Measurements from ENCODE around the gene ACSF3.
"Not testable (repeated sequence)": the region's sequence is repeated elsewhere in the genome, so short reads cannot be mapped to it uniquely, and the experiment has no call there.

ACSF3 gene

GRCh38 chr16:89067677-89068443 lies 25.8 kb upstream of the ACSF3 start:
- Histone ChIP-seq H3K9ac (ENCODE audit: insufficient read length) (no peak overlapping the region), H3K4me3 (no peak overlapping the region), H3K27ac (no peak overlapping the region), H3K9me3 (ENCODE audit: low read depth, low read length) (no peaks in the 10 kb centered on the region), H3K36me3 (ENCODE audit: insufficient read depth, low read length) (no peaks in the 10 kb centered on the region)
- no peak for DNase-seq (ENCODE audit: low read depth, low spot score)
- TF ChIP-seq POLR2AphosphoS5 (IDR thresholded peaks at IDR 0.05; ENCODE audit: borderline replicate concordance, low read depth, low read length) (no peak), EZH2 (IDR thresholded peaks at IDR 0.05) (no peak), FOXP2 (optimal IDR thresholded peaks at IDR 0.05; ENCODE audit: control extremely low read depth, extremely low read length, insufficient read depth) (no peak)

DNA sequence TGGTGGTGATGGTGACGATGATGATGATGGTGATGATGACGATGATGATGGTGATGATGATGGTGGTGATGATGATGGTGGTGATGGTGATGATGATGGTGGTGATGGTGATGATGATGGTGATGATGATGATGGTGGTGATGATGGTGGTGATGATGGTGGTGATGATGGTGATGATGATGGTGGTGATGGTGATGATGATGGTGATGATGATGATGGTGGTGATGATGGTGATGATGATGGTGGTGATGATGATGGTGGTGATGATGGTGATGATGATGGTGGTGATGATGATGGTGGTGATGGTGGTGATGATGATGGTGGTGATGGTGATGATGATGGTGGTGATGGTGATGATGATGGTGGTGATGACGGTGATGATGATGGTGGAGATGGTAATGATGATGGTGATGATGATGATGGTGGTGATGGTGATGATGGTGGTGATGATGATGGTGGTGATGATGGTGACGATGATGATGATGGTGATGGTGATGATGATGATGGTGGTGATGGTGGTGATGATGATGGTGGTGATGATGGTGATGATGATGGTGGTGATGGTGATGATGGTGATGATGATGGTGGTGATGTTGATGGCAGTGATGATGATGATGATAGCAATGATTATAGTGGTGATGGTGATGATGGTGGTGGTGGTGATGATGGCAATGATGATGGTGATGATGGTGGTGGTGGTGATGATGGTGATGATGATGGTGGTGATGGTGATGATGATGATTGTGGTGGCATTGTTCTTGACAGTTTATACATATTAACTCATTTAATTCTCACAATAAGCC lies 24.6 kb upstream of the ACSF3 start:
- not testable (repeated sequence) for H3K9me3 ChIP-seq (ENCODE audit: low read depth, low read length); H3K4me3 ChIP-seq; H3K27ac ChIP-seq; H3K9ac ChIP-seq (ENCODE audit: insufficient read length); DNase-seq (ENCODE audit: low read depth, low spot score); H3K36me3 ChIP-seq (ENCODE audit: insufficient read depth, low read length)

DNA sequence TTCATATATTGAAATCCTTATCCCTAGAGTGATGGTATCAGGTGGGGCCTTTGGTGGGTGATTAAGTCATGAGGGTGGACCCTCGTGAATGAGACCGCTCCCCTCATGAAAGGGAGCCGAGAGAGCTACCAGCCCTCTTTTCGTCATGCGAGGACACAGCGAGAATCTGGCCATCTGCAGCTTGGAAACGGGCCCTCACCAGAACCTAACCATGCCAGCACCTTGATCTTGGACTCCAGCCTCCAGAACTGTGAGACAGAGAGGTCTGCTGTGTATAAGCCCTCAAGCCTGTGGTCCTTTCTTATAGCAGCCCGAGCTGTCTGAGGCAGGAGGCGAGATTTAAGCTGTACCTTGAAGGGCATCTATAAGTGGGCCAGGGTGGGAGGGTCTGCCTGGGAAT lies 23.7 kb upstream of the ACSF3 start:
- TF ChIP-seq POLR2AphosphoS5 (IDR thresholded peaks at IDR 0.05; ENCODE audit: borderline replicate concordance, low read depth, low read length) (no peak), EZH2 (IDR thresholded peaks at IDR 0.05) (no peak), FOXP2 (optimal IDR thresholded peaks at IDR 0.05; ENCODE audit: control extremely low read depth, extremely low read length, insufficient read depth) (no peak)

DNA sequence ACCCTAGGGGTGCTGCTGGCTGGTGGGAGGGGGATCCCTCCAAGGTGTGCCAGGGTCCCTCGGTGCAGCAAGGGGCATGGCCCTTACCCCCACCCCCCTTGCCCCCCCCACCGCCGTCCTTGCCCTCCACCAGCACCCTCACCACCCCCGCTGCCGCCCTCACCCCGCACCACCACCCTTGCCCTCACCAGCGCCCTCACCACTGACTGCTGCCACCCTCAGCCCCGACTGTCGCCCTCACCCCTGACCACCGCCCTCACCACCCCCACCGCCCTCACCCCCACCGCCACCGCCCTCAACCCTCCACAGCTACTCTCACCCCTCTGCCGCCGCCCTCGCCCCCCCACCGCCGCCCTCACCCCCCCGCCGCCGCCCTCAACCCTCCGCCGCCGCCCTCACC lies 23.1 kb upstream of the ACSF3 start:
- no peak overlapping the region for H3K9ac ChIP-seq (ENCODE audit: insufficient read length)
- H3K9me3 ChIP-seq (ENCODE audit: low read depth, low read length) = no peaks in the 10 kb centered on the region
- TF ChIP-seq FOXP2 (optimal IDR thresholded peaks at IDR 0.05; ENCODE audit: control extremely low read depth, extremely low read length, insufficient read depth) (no peak), POLR2AphosphoS5 (IDR thresholded peaks at IDR 0.05; ENCODE audit: borderline replicate concordance, low read depth, low read length) (no peak), EZH2 (IDR thresholded peaks at IDR 0.05) (no peak)
- H3K27ac ChIP-seq = no peak overlapping the region
- no peak for DNase-seq (ENCODE audit: low read depth, low spot score)
- no peaks in the 10 kb centered on the region for H3K36me3 ChIP-seq (ENCODE audit: insufficient read depth, low read length)
- H3K4me3 ChIP-seq = no peak overlapping the region

More for the DNA sequence above, 23.7 kb upstream of the ACSF3 start:
- Histone ChIP-seq H3K9me3 (ENCODE audit: low read depth, low read length) (no peaks in the 10 kb centered on the region), H3K9ac (ENCODE audit: insufficient read length) (no peak overlapping the region), H3K4me3 (no peak overlapping the region), H3K36me3 (ENCODE audit: insufficient read depth, low read length) (no peaks in the 10 kb centered on the region), H3K27ac (no peak overlapping the region)
- DNase-seq (ENCODE audit: low read depth, low spot score) = no peak

DNA sequence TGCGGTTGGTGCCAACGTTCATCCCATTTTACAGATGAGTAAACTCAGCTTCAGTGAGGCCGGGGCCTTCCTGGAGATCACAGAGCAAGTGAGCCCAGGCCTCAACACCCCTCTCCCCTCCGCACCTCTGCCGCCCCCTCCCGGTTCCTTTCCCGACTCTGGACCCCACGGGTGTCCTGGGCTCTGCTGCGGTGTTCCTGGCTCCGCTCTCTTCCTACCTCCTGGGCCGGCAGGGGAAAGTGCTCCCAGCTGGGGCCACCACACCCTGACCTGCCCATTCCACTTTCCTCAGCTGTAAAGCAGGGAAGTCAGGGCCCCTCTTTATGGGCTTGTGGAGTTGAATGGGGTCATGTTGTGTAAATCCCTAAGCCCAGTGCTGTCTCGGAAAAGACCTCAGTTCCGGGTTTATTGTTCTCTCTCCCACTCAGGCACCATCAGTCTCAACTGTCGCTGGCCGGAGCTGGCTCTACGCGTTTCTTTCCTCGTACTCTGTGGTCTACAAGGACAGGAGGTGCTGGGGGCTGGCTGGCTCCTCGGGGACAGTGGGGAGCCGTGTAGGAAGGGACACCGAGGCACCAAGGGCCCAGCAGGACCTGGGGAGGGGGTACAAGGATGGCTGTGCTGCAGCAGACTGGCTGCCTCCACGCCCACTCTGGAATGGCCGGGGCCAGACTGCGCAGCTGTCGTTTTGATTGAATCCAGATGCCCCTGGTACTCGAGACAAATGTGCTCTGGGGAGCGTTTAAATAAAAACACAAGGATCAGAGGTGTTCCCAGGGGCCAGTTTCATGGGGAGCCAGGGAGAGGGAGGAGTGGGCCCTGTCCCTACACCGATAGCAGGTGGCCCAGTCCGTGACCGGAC lies 21.7 kb upstream of the ACSF3 start:
- TF ChIP-seq FOXP2 (optimal IDR thresholded peaks at IDR 0.05; ENCODE audit: control extremely low read depth, extremely low read length, insufficient read depth) (no peak), POLR2AphosphoS5 (IDR thresholded peaks at IDR 0.05; ENCODE audit: borderline replicate concordance, low read depth, low read length) (no peak), EZH2 (IDR thresholded peaks at IDR 0.05) (no peak)
- DNase-seq (ENCODE audit: low read depth, low spot score) = no peak
- Histone ChIP-seq H3K36me3 (ENCODE audit: insufficient read depth, low read length) (no peaks in the 10 kb centered on the region), H3K27ac (no peak overlapping the region), H3K9me3 (ENCODE audit: low read depth, low read length) (no peaks in the 10 kb centered on the region), H3K4me3 (peak overlapping the region; percentile 42), H3K9ac (ENCODE audit: insufficient read length) (no peak overlapping the region)

DNA sequence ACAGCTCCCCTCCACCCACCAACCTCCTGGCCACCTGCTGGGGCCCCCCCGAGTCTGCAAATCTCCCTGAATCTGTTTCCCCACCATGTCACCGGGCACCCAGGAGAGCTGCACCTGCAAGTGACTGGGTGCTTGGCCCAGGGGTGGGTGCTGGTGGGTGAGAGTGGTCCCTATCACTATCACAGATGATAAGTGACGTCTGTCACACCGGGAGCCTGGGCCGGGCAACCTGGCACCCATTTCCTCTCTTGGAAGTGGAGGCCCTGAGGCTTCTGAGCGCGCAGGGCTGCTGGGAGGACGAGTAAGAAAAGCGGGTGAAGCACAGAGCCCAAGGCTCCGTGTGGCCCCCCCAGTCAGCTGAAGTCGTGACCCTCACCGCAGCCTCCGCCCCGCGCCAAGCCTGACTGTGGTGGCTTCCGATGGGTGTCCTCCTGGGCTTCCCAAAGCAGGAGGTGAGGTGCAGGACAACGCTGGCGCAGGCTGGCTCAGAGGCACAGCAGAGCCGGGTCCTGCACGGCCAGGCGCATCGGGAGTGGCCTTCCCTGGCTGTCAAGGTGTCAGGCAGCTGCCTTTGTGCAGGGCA lies 21.0 kb upstream of the ACSF3 start:
- H3K9ac ChIP-seq (ENCODE audit: insufficient read length) = no peak overlapping the region

DNA sequence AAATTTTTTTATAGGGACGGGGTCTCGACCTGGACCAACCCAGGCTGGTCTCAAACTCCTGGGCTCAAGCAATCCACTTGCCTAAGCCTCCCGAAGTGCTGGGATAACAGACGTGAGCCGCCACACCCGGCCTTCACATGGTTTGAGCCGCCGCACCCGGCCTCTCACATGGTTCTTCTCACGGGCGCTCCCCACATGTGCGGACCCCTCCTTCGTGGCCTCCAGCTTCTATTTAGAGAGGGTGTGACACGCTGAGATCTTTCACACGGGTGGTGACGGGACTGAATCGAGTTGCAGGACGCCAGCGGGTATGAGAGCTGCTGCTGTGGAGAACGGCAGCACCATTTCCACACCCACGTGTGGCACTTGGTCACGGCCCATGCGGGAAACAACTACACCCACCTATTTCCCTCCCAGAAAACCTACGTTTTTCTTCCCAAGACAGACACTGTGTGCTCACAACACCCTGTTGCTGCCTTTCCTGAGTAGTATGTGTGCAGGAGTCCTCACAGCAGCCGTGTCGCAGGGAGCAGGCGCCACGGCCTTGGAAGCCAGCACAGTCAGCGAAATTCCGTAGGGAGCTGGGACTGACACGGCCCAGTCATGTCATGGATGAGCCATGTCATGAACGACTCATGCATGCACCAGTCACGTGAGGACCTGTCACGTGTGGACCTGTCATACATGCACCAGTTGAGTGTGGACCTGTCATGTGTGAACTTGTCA lies 20.1 kb upstream of the ACSF3 start:
- H3K36me3 ChIP-seq (ENCODE audit: insufficient read depth, low read length) = no peaks in the 10 kb centered on the region
- DNase-seq (ENCODE audit: low read depth, low spot score) = no peak
- no peak overlapping the region for H3K9ac ChIP-seq (ENCODE audit: insufficient read length)
- TF ChIP-seq POLR2AphosphoS5 (IDR thresholded peaks at IDR 0.05; ENCODE audit: borderline replicate concordance, low read depth, low read length) (no peak), EZH2 (IDR thresholded peaks at IDR 0.05) (no peak), FOXP2 (optimal IDR thresholded peaks at IDR 0.05; ENCODE audit: control extremely low read depth, extremely low read length, insufficient read depth) (no peak)
- H3K27ac ChIP-seq = no peak overlapping the region
- H3K9me3 ChIP-seq (ENCODE audit: low read depth, low read length) = no peaks in the 10 kb centered on the region
- H3K4me3 ChIP-seq = no peak overlapping the region

More for the DNA sequence above, 21.0 kb upstream of the ACSF3 start:
- Histone ChIP-seq H3K4me3 (no peak overlapping the region), H3K27ac (no peak overlapping the region), H3K36me3 (ENCODE audit: insufficient read depth, low read length) (no peaks in the 10 kb centered on the region), H3K9me3 (ENCODE audit: low read depth, low read length) (no peaks in the 10 kb centered on the region)
- no peak for DNase-seq (ENCODE audit: low read depth, low spot score)
- no peak for TF ChIP-seq POLR2AphosphoS5 (IDR thresholded peaks at IDR 0.05; ENCODE audit: borderline replicate concordance, low read depth, low read length)
- TF ChIP-seq FOXP2 (optimal IDR thresholded peaks at IDR 0.05; ENCODE audit: control extremely low read depth, extremely low read length, insufficient read depth) = no peak
- TF ChIP-seq EZH2 (IDR thresholded peaks at IDR 0.05) = no peak

DNA sequence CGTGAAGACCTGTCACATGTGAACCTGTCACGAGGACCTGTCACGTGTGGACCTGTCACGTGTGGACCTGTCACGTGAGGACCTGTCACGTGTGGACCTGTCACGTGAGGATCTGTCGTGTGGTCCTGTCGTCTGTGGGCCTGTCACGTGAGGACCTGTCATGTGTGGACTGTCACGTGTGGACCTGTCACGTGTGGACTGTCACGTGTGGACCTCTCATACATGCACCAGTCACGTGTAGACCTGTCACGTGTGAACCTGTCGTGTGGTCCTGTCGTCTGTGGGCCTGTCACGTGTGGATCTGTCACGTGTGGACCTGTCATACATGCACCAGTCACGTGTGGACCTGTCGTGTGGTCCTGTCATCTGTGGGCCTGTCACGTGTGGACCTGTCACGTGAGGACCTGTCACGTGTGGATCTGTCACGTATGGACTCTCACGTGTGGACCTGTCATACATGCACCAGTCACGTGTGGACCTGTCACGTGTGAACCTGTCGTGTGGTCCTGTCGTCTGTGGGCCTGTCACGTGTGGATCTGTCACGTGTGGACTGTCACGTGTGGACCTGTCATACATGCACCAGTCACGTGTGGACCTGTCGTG lies 19.5 kb upstream of the ACSF3 start:
- H3K9ac ChIP-seq (ENCODE audit: insufficient read length) = not testable (repeated sequence)

More for the DNA sequence above, 19.5 kb upstream of the ACSF3 start:
- H3K9me3 ChIP-seq (ENCODE audit: low read depth, low read length); H3K27ac ChIP-seq; DNase-seq (ENCODE audit: low read depth, low spot score); H3K36me3 ChIP-seq (ENCODE audit: insufficient read depth, low read length); H3K4me3 ChIP-seq: not testable (repeated sequence)

All from SK-N-MC (cell line).